ENCODE data around the gene PIP5K1C. TPM values are rescaled to one million over a fixed set of nuclear protein-coding genes. Genes with fewer than 3 reads are reported as not detected.

Gene PIP5K1C
- total RNA-seq, 4 donors from 2014 or later = 73.2 to 180 (median 99.9) TPM

- TF ChIP-seq CTCF (IDR thresholded peaks at IDR 0.05) (no peak), POLR2AphosphoS5 (IDR thresholded peaks at IDR 0.05) (no peak), EP300 (IDR thresholded peaks at IDR 0.05) (no peak), POLR2A (IDR thresholded peaks at IDR 0.05; ENCODE audit: low read depth) (no peak)
- H3K9me3 ChIP-seq = no peaks in the 10 kb centered on the region
- H3K4me3 ChIP-seq = no peak overlapping the region
- intact Hi-C loops (cut with DNase I) = no loop called here
- H3K27me3 ChIP-seq = no peaks in the 10 kb centered on the region
- WGBS = 88% methylated on average over 34 of the region's 36 CpGs
- H3K36me3 ChIP-seq = peaks cover 73 to 100% (median 99%) of the 10 kb centered on the region in 4 donors
- no peak for DNase-seq (ENCODE audit: extremely low spot score)
- H3K4me1 ChIP-seq = peaks cover 0 to 19% (median 14%) of the 10 kb centered on the region in 4 donors
- no peak overlapping the region for H3K27ac ChIP-seq (replicated peaks in 1 of 4)
Measured at GRCh38 chr19:3642987-3643673, 57.1 kb downstream of the PIP5K1C start.

GRCh38 chr19:3642296-3642695, 58.0 kb downstream of the PIP5K1C start:
- Histone ChIP-seq H3K27me3 (no peaks in the 10 kb centered on the region), H3K27ac (replicated peaks in 1 of 4) (no peak overlapping the region), H3K4me1 (peaks cover 0 to 19% (median 14%) of the 10 kb centered on the region in 4 donors), H3K36me3 (peaks cover 81 to 100% (median 99%) of the 10 kb centered on the region in 4 donors), H3K4me3 (no peak overlapping the region), H3K9me3 (no peaks in the 10 kb centered on the region)
- no peak for DNase-seq (ENCODE audit: extremely low spot score)
- 89% methylated on average over 17 of the region's 17 CpGs for WGBS
- intact Hi-C loops (cut with DNase I) = no loop called here
- TF ChIP-seq POLR2A (IDR thresholded peaks at IDR 0.05; ENCODE audit: low read depth) (no peak), POLR2AphosphoS5 (IDR thresholded peaks at IDR 0.05) (no peak), EP300 (IDR thresholded peaks at IDR 0.05) (no peak), CTCF (IDR thresholded peaks at IDR 0.05) (no peak)

GRCh38 chr19:3641515-3642269, 58.6 kb downstream of the PIP5K1C start:
- peaks cover 84 to 100% (median 100%) of the 10 kb centered on the region in 4 donors for H3K36me3 ChIP-seq
- H3K4me3 ChIP-seq = no peak overlapping the region
- no peak overlapping the region for H3K27ac ChIP-seq (replicated peaks in 1 of 4)
- H3K27me3 ChIP-seq = no peaks in the 10 kb centered on the region
- TF ChIP-seq CTCF (IDR thresholded peaks at IDR 0.05) (no peak), POLR2AphosphoS5 (IDR thresholded peaks at IDR 0.05) (no peak), EP300 (IDR thresholded peaks at IDR 0.05) (no peak), POLR2A (IDR thresholded peaks at IDR 0.05; ENCODE audit: low read depth) (no peak)
- peaks cover 0 to 19% (median 14%) of the 10 kb centered on the region in 4 donors for H3K4me1 ChIP-seq
- 93% methylated on average over 27 of the region's 28 CpGs for WGBS
- intact Hi-C loops (cut with DNase I) = no loop called here
- no peak for DNase-seq (ENCODE audit: extremely low spot score)
- no peaks in the 10 kb centered on the region for H3K9me3 ChIP-seq

- Histone ChIP-seq H3K4me3 (no peak overlapping the region), H3K27ac (replicated peaks in 1 of 4) (no peak overlapping the region), H3K9me3 (no peaks in the 10 kb centered on the region), H3K4me1 (peaks cover 0 to 5% (median under 1%) of the 10 kb centered on the region in 4 donors), H3K36me3 (peaks cover 71 to 100% (median 97%) of the 10 kb centered on the region in 4 donors), H3K27me3 (no peaks in the 10 kb centered on the region)
- 90% methylated on average over 13 of the region's 13 CpGs for whole genome bisulfite sequencing
- no peak for DNase-seq (ENCODE audit: extremely low spot score)
- TF ChIP-seq EP300 (IDR thresholded peaks at IDR 0.05) (no peak), POLR2AphosphoS5 (IDR thresholded peaks at IDR 0.05) (no peak), POLR2A (IDR thresholded peaks at IDR 0.05; ENCODE audit: low read depth) (no peak), CTCF (IDR thresholded peaks at IDR 0.05) (no peak)
- intact Hi-C loops (cut with DNase I) = no loop called here
Measured at GRCh38 chr19:3639479-3639878, 60.8 kb downstream of the PIP5K1C start.
